H9 (cell line): ENCODE measurements around the gene ABCD3. TPM values are rescaled to one million over a fixed set of nuclear protein-coding genes. Genes with fewer than 3 reads are reported as not detected.

Source experiments
- DNase-seq: peaks from one replicate; pipeline ENCODE4 v3.0.0-alpha.2; 2017
- H2AFZ ChIP-seq: one replicate; pipeline ENCODE4 v1.6.1; 2013; ENCODE audit warnings: mild to moderate bottlenecking, low read length, control low read depth, moderate library complexity
- H2AK5ac ChIP-seq: 2 replicates; pipeline ENCODE4 v1.6.1; 2013; ENCODE audit warnings: low read length, control low read depth, mixed read lengths; ENCODE audit not compliant: insufficient read length
- H2BK120ac ChIP-seq: one replicate; pipeline ENCODE4 v1.6.1; 2013; ENCODE audit warnings: low read depth, mild to moderate bottlenecking, low read length, control low read depth, inconsistent platforms; ENCODE audit not compliant: poor library complexity, severe bottlenecking
- H2BK12ac ChIP-seq: 2 replicates; pipeline ENCODE4 v1.6.1; 2013; ENCODE audit warnings: low read length, control low read depth, mixed read lengths, low read depth; ENCODE audit not compliant: insufficient read length
- H2BK15ac ChIP-seq: 2 replicates; pipeline ENCODE4 v1.6.1; 2013; ENCODE audit warnings: low read depth, low read length, control low read depth
- H2BK20ac ChIP-seq: one replicate; pipeline ENCODE4 v1.6.1; 2013; ENCODE audit warnings: low read depth, mild to moderate bottlenecking, low read length, control low read depth, inconsistent platforms; ENCODE audit not compliant: poor library complexity, severe bottlenecking
- H2BK5ac ChIP-seq: 2 replicates; pipeline ENCODE4 v1.6.1; 2013; ENCODE audit warnings: low read length, control low read depth, mixed read lengths; ENCODE audit not compliant: insufficient read length
- H3K14ac ChIP-seq: 2 replicates; pipeline ENCODE4 v1.6.1; 2013; ENCODE audit warnings: low read length, control low read depth; ENCODE audit not compliant: insufficient read depth
- H3K18ac ChIP-seq: 2 replicates; pipeline ENCODE4 v1.6.1; 2013; ENCODE audit warnings: low read depth, mild to moderate bottlenecking, mixed read lengths, low read length, control low read depth; ENCODE audit not compliant: insufficient read length
- H3K23ac ChIP-seq: 2 replicates; pipeline ENCODE4 v1.6.1; 2013; ENCODE audit warnings: low read length, control low read depth, mixed read lengths, low read depth; ENCODE audit not compliant: insufficient read length
- H3K23me2 ChIP-seq: 2 replicates; pipeline ENCODE4 v1.6.1; 2013; ENCODE audit warnings: low read depth, mild to moderate bottlenecking, mixed read lengths, low read length, control low read depth; ENCODE audit not compliant: insufficient read length, poor library complexity, severe bottlenecking
- H3K27ac ChIP-seq: 2 replicates; pipeline ENCODE4 v1.5.1; 2013; ENCODE audit warnings: low read length, control low read depth, mixed read lengths, low read depth; ENCODE audit not compliant: insufficient read length
- H3K27me3 ChIP-seq: 2 replicates; pipeline ENCODE4 v1.6.1; 2013; ENCODE audit warnings: low read length, control low read depth, inconsistent platforms; ENCODE audit not compliant: insufficient read depth
- H3K4ac ChIP-seq: 2 replicates; pipeline ENCODE4 v1.6.1; 2013; ENCODE audit warnings: low read depth, mild to moderate bottlenecking, control low read depth, inconsistent platforms, low read length, moderate library complexity
- H3K4me1 ChIP-seq: 2 replicates; pipeline ENCODE4 v1.6.1; 2013; ENCODE audit warnings: low read length, control low read depth, inconsistent platforms; ENCODE audit not compliant: insufficient read depth
- H3K4me2 ChIP-seq: 2 replicates; pipeline ENCODE4 v1.6.1; 2013; ENCODE audit warnings: low read length, control low read depth, mixed read lengths; ENCODE audit not compliant: insufficient read length, insufficient read depth
- H3K56ac ChIP-seq: 2 replicates; pipeline ENCODE4 v1.6.1; 2013; ENCODE audit warnings: low read depth, mild to moderate bottlenecking, mixed read lengths, low read length, control low read depth; ENCODE audit not compliant: insufficient read length
- H3K79me1 ChIP-seq: 2 replicates; pipeline ENCODE4 v1.6.1; 2013; ENCODE audit warnings: low read depth, mild to moderate bottlenecking, moderate library complexity, low read length, control low read depth, inconsistent platforms; ENCODE audit not compliant: insufficient read depth, poor library complexity, severe bottlenecking
- H3K79me2 ChIP-seq: 2 replicates; pipeline ENCODE4 v1.6.1; 2013; ENCODE audit warnings: low read length, control low read depth, inconsistent platforms; ENCODE audit not compliant: insufficient read depth
- H3K9ac ChIP-seq: 2 replicates; pipeline ENCODE4 v1.6.1; 2013; ENCODE audit warnings: low read length, control low read depth, mixed read lengths; ENCODE audit not compliant: insufficient read length; ENCODE audit errors: extremely low read depth
- H3K9me3 ChIP-seq: one replicate; pipeline ENCODE4 v1.6.1; 2013; ENCODE audit warnings: low read depth, low read length, inconsistent platforms; ENCODE audit not compliant: control insufficient read depth
- H3T11ph ChIP-seq: one replicate; pipeline ENCODE4 v1.6.1; 2013; ENCODE audit warnings: mild to moderate bottlenecking, low read length, control low read depth, inconsistent platforms
- H4K20me1 ChIP-seq: one replicate; pipeline ENCODE4 v1.6.1; 2013; ENCODE audit not compliant: control insufficient read depth, insufficient read length, insufficient read depth
- H4K5ac ChIP-seq: 2 replicates; pipeline ENCODE4 v1.6.1; 2013; ENCODE audit warnings: low read depth, mild to moderate bottlenecking, mixed read lengths, low read length, control low read depth; ENCODE audit not compliant: insufficient read length
- H4K8ac ChIP-seq: replicated peaks from 2 replicates; pipeline ENCODE4 v1.6.1; 2013; ENCODE audit warnings: low read length, control low read depth, mixed read lengths, low read depth; ENCODE audit not compliant: insufficient read length
- H4K91ac ChIP-seq: 2 replicates; pipeline ENCODE4 v1.6.1; 2013; ENCODE audit warnings: low read depth, mild to moderate bottlenecking, moderate library complexity, mixed read lengths, low read length, control low read depth; ENCODE audit not compliant: insufficient read length
- H3K27ac Mint-ChIP-seq, 3 experiments: 2 replicates in 2 of 3; 3 replicates in 1 of 3; pipeline ENCODE4 v1.8.0; 2020 to 2021; ENCODE audit warnings: mixed read lengths in 3 of 3, mild to moderate bottlenecking in 1 of 3, moderate library complexity in 1 of 3
- H3K27me3 Mint-ChIP-seq: 2 replicates; pipeline ENCODE4 v1.8.0; 2021; ENCODE audit warnings: low read depth, mild to moderate bottlenecking, moderate library complexity, mixed read lengths
- H3K36me3 Mint-ChIP-seq, 3 experiments: 2 replicates in 2 of 3; 3 replicates in 1 of 3; pipeline ENCODE4 v1.8.0; 2020 to 2021; ENCODE audit warnings: low read depth in 3 of 3, mixed read lengths in 3 of 3; ENCODE audit not compliant: insufficient read depth in 1 of 3
- H3K4me1 Mint-ChIP-seq, 2 experiments: 2 replicates each; pipeline ENCODE4 v1.8.0; 2020; ENCODE audit warnings: mixed read lengths in 2 of 2
- H3K4me3 Mint-ChIP-seq, 2 experiments: 2 replicates in 1 of 2; 3 replicates in 1 of 2; pipeline ENCODE4 v1.8.0; 2020 to 2021; ENCODE audit warnings: mild to moderate bottlenecking in 2 of 2, mixed read lengths in 2 of 2, moderate library complexity in 1 of 2
- H3K9me3 Mint-ChIP-seq, 2 experiments: 2 replicates in 1 of 2; 3 replicates in 1 of 2; pipeline ENCODE4 v1.8.0; 2020; ENCODE audit warnings: mild to moderate bottlenecking in 2 of 2, mixed read lengths in 2 of 2, moderate library complexity in 1 of 2
- CTCF ChIP-seq: fragments of 200-600 bp; sonication (generic); conservative IDR thresholded peaks from 3 replicates; pipeline ENCODE4 v1.8.0; 2021; ENCODE audit warnings: antibody characterized with exemption, mild to moderate bottlenecking
- WGBS: extraction: QIAGEN DNeasy Blood & Tissue Kit; methylation state at CpG from one replicate; pipeline ENCODE4 v1.1.7; 2013; ENCODE audit warnings: missing lambda C conversion rate, low lambda C conversion rate, mixed read lengths; ENCODE audit not compliant: insufficient read length; ENCODE audit errors: extremely low coverage; 5-methylcytosine and 5-hydroxymethylcytosine counted together
- total RNA-seq: library from RNA; stranded (reverse); gene quantifications from 2 replicates; pipeline ENCODE4 v1.2.1, GENCODE V29; 2021

ABCD3 gene
- total RNA-seq, 1 experiment from 2014 or later = 32.0 TPM

- Histone ChIP-seq H3K14ac (no peak overlapping the region), H3K23ac (no peak overlapping the region), H3K79me2 (no peaks in the 10 kb centered on the region), H2AFZ (no peak overlapping the region), H2BK120ac (no peak overlapping the region), H3T11ph (no peak overlapping the region), H3K9ac (no peak overlapping the region), H2BK12ac (no peak overlapping the region), H2BK15ac (no peak overlapping the region), H3K4me1 (no peaks in the 10 kb centered on the region), H4K8ac (no peak overlapping the region), H3K23me2 (no peaks in the 10 kb centered on the region), H3K9me3 (no peaks in the 10 kb centered on the region), H3K79me1 (no peaks in the 10 kb centered on the region), H3K27ac (no peak overlapping the region), H3K4ac (no peak overlapping the region), H3K18ac (no peak overlapping the region), H3K27me3 (no peaks in the 10 kb centered on the region), H4K5ac (no peak overlapping the region), H4K20me1 (no peaks in the 10 kb centered on the region), H2AK5ac (no peak overlapping the region), H3K4me2 (no peak overlapping the region), H3K56ac (no peak overlapping the region), H2BK20ac (no peak overlapping the region), H2BK5ac (no peak overlapping the region), H4K91ac (no peak overlapping the region)
- TF ChIP-seq CTCF = no peak
- no peak for DNase-seq
- H3K27me3 Mint-ChIP-seq = no peaks in the 10 kb centered on the region
- no peak overlapping the region for H3K4me3 Mint-ChIP-seq
- H3K36me3 Mint-ChIP-seq = peaks cover 8 to 30% (median 20%) of the 10 kb centered on the region in 3 experiments
- H3K4me1 Mint-ChIP-seq = peaks cover 2 to 7% of the 10 kb centered on the region in 2 experiments; a peak in 3 of 4 replicates
- WGBS = no CpG with 5 or more reads among the region's 5 CpGs
- H3K9me3 Mint-ChIP-seq = no peaks in the 10 kb centered on the region
- H3K27ac Mint-ChIP-seq = no peak overlapping the region
These were observed 68.8 kb downstream of the ABCD3 start for GRCh38 chr1:94486990-94487389.
